ENCODE measurements around the gene XPO5.
A peak's percentile ranks its signal among the peaks of the same experiment; 100 is the strongest.
"Not testable (repeated sequence)": the region's sequence is repeated elsewhere in the genome, so short reads cannot be mapped to it uniquely, and the experiment has no call there.

The XPO5 gene

DNA sequence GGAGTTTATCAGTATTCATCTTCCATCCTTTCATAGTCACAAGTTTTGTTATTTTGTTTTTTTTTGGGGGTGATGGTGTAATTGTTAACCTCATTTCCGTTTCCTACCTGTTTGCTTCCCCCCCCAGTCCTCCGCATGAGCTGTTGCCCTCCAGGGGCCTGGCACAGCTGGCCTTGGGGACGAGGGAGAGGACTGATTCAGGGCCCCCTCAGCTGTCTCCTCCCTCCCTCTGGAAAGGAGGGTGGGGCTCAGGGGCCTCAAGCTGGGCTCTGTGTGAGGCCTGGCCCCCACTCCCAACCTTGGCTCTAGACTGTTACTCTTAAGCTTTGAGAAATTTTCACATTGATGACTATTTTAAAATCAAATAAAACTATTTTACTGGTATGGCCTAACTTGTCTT is 69.7 kb downstream of the XPO5 start:
- H3K4me1 Mint-ChIP-seq (ENCODE audit: low read depth) = peaks cover 10% of the 10 kb centered on the region
- no peak overlapping the region for H3K4me3 Mint-ChIP-seq
- no peak for DNase-seq (ENCODE audit: low spot score)
- peaks cover 22% of the 10 kb centered on the region for H3K36me3 Mint-ChIP-seq (ENCODE audit: low read depth)
- no peaks in the 10 kb centered on the region for H3K9me3 Mint-ChIP-seq
- peak overlapping the region; percentile 14 for H3K27ac Mint-ChIP-seq
- peaks cover 19% of the 10 kb centered on the region for H3K27me3 Mint-ChIP-seq (ENCODE audit: low read depth)

DNA sequence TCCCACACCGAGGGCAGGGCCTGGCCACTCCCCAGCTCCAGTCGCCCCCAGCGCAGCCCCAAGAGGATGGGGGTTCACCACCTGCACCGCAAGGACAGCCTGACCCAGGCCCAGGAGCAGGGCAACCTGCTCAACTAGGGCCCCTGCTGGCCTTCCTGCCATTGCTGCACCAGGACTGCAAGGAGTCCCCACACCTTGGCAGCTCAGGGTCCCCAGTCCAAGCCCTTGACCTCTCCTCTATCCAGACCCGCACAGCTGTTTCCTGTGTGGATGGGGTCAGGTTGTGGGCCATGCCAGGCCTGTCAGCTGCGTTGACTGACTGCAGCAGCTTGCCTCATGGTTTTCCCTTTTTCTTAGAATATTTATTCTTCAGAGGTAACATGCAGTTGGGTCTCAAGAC is 70.1 kb downstream of the XPO5 start:
- H3K27ac Mint-ChIP-seq = no peak overlapping the region
- no peak for DNase-seq (ENCODE audit: low spot score)
- H3K36me3 Mint-ChIP-seq (ENCODE audit: low read depth) = peaks cover 19% of the 10 kb centered on the region
- no peak overlapping the region for H3K4me3 Mint-ChIP-seq
- no peaks in the 10 kb centered on the region for H3K9me3 Mint-ChIP-seq
- peaks cover 19% of the 10 kb centered on the region for H3K27me3 Mint-ChIP-seq (ENCODE audit: low read depth)
- peaks cover 10% of the 10 kb centered on the region for H3K4me1 Mint-ChIP-seq (ENCODE audit: low read depth)

DNA sequence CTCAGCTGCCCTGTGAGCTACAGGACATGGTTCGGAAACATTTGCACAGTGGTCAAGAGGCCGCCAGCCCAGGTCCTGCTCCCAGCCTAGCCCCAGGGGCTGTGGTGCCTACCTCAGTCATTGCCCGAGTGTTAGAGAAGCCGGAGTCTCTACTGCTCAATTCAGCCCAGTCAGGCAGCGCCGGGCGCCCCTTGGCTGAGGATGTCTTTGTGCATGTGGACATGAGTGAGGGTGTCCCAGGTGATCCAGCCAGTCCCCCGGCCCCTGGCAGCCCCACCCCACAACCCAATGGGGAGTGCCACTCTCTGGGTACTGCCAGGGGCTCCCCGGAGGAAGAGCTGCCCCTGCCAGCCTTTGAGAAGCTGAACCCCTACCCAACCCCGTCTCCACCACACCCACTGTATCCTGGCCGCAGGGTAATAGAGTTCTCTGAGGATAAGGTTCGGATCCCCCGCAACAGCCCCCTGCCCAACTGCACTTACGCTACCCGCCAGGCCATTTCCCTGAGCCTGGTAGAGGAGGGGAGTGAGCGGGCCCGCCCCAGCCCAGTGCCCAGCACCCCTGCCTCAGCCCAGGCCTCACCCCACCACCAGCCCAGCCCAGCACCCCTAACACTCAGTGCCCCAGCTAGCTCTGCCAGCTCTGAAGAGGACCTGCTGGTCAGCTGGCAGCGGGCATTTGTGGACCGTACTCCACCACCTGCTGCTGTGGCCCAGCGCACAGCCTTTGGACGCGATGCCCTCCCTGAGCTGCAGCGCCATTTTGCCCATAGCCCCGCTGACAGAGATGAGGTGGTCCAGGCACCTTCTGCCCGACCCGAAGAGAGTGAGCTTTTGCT is 70.9 kb downstream of the XPO5 start:
- H3K36me3 Mint-ChIP-seq (ENCODE audit: low read depth) = peaks cover 19% of the 10 kb centered on the region
- H3K27me3 Mint-ChIP-seq (ENCODE audit: low read depth) = peaks cover 19% of the 10 kb centered on the region

DNA sequence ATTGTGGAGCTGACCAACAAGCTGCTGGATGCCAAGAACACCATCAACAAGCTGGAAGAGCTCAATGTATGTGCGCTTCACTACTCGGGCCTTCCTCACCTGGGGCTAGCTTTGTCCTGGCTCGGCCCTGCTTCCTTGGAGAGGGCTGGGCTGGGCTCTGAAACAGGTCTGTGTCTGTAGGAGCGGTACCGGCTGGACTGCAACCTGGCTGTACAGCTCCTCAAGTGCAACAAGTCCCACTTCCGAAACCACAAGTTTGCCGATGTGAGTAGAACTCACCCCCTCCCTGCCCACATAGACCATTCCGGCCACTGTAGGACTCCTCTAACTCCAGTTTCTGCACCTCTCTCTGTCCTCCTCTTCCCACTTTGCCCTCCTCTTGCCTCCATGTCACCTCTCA is 72.4 kb downstream of the XPO5 start:
- no peak overlapping the region for H3K27ac Mint-ChIP-seq
- peaks cover 21% of the 10 kb centered on the region for H3K36me3 Mint-ChIP-seq (ENCODE audit: low read depth)
- DNase-seq (ENCODE audit: low spot score) = no peak
- peaks cover 10% of the 10 kb centered on the region for H3K27me3 Mint-ChIP-seq (ENCODE audit: low read depth)
- H3K4me1 Mint-ChIP-seq (ENCODE audit: low read depth) = peaks cover 3% of the 10 kb centered on the region
- H3K9me3 Mint-ChIP-seq = no peaks in the 10 kb centered on the region
- no peak overlapping the region for H3K4me3 Mint-ChIP-seq

More for the DNA sequence above, 70.9 kb downstream of the XPO5 start:
- DNase-seq (ENCODE audit: low spot score) = no peak
- H3K4me1 Mint-ChIP-seq (ENCODE audit: low read depth) = peaks cover 10% of the 10 kb centered on the region
- H3K4me3 Mint-ChIP-seq = no peak overlapping the region
- no peaks in the 10 kb centered on the region for H3K9me3 Mint-ChIP-seq
- H3K27ac Mint-ChIP-seq = no peak overlapping the region

DNA sequence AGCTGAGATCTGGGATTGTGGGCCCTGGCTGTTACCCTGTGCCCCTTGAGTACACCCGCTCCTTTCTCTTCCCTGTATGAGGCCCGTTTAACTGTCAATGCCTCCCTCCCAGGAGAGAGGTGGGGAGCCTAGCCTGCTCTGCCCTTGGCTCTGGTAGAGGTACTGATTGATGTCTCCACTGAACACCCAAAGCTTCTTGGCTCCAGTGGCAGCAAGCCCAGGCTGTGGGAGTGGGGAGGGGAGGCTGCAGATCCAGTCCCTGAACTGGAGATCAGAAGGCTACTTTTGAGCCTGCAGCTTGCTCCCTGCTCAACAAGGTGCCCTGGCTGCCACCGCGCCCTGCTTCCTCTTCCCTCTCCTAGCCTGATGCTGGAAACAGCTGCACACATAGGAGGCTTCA is 73.2 kb downstream of the XPO5 start:
- Mint-ChIP-seq H3K4me1 (ENCODE audit: low read depth) (peaks cover 3% of the 10 kb centered on the region), H3K36me3 (ENCODE audit: low read depth) (peaks cover 21% of the 10 kb centered on the region)

DNA sequence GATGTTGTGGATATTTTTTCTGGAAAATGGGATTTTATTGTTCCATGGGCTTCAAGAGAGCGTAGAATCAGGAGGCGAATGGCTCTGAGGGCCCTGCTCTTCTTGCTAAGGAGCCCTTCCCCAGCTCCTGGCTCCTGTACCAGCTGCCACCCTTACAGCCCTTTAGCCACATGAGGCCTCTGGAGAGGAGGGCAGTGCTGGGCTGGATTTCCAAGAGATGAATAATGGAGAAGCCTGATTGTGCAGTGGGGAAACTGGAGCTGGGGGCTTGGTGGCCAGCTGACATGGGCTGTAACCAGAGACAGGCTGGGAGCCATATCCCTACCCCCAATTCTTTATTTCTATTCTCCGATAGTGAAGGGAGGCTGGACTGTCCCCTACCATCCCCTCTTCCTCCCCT is 74.9 kb downstream of the XPO5 start:
- H3K4me3 Mint-ChIP-seq = no peak overlapping the region
- H3K27ac Mint-ChIP-seq = no peak overlapping the region
- no peak for DNase-seq (ENCODE audit: low spot score)
- H3K4me1 Mint-ChIP-seq (ENCODE audit: low read depth) = no peaks in the 10 kb centered on the region
- H3K27me3 Mint-ChIP-seq (ENCODE audit: low read depth) = no peaks in the 10 kb centered on the region
- H3K9me3 Mint-ChIP-seq = no peaks in the 10 kb centered on the region
- peaks cover 16% of the 10 kb centered on the region for H3K36me3 Mint-ChIP-seq (ENCODE audit: low read depth)

More for the DNA sequence above, 73.2 kb downstream of the XPO5 start:
- Mint-ChIP-seq H3K4me3 (no peak overlapping the region), H3K9me3 (no peaks in the 10 kb centered on the region), H3K27ac (no peak overlapping the region), H3K27me3 (ENCODE audit: low read depth) (peaks cover 3% of the 10 kb centered on the region)
- no peak for DNase-seq (ENCODE audit: low spot score)

DNA sequence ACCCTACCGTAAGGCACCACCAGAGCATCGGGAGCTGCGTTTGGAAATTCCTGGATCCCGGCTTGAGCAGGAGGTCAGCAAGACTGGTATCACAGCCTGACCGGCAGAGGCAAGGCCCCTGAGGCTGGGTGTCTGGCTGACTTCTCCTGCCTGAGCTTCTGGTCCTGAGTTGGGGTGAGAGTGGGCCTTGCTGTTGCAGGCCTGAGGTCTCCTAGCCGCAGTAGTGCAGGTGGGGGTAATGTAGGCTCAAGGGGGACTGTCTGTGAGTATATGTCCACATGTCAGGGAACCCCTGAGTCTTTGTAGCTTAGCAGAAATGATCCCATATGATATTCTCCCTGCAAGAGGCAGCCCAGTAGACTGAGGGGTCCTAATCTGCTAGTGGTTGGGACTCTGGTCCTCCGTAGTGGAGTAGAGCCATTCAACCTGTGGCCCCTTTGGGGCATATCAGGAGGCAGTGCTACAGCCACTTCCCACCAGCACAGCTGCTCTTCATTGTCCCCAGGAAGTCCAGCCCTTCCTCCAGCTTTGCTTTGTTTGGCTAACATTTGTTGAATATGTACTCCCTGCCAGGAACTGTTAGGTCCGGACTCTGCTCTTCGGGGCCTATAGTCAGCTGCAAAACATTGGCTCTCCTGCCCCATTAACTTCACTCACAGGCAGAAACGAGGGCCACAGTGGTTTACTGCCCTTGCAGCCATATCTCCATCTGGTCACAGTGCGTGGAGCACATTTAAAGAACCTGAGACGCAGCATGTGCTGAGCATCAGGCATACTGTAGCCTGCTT is 76.6 kb downstream of the XPO5 start:
- H3K27ac Mint-ChIP-seq = no peak overlapping the region
- no peaks in the 10 kb centered on the region for H3K9me3 Mint-ChIP-seq
- peaks cover 6% of the 10 kb centered on the region for H3K4me1 Mint-ChIP-seq (ENCODE audit: low read depth)
- H3K27me3 Mint-ChIP-seq (ENCODE audit: low read depth) = no peaks in the 10 kb centered on the region
- no peak overlapping the region for H3K4me3 Mint-ChIP-seq
- peaks cover 12% of the 10 kb centered on the region for H3K36me3 Mint-ChIP-seq (ENCODE audit: low read depth)
- no peak for DNase-seq (ENCODE audit: low spot score)

DNA sequence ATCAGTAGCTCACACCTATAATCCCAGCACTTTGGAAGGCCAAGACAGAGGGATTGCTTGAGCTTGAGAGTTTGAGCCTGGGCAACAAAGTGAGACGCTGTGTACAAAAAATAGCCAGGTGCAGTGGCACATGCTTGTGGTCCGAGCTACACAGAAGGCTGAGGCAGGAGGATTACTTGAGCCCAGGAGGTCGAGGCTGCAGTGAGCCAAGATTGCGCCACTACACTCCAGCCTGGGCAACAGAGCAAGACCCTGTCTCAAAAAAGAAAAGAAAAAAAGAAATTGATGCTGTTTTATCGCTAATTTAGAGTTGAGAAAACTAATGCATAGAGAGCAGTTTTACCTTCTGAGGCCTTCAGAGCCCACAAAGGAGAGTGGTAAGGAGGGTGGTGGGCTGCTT is 77.5 kb downstream of the XPO5 start:
- H3K27ac Mint-ChIP-seq = not testable (repeated sequence)

DNA sequence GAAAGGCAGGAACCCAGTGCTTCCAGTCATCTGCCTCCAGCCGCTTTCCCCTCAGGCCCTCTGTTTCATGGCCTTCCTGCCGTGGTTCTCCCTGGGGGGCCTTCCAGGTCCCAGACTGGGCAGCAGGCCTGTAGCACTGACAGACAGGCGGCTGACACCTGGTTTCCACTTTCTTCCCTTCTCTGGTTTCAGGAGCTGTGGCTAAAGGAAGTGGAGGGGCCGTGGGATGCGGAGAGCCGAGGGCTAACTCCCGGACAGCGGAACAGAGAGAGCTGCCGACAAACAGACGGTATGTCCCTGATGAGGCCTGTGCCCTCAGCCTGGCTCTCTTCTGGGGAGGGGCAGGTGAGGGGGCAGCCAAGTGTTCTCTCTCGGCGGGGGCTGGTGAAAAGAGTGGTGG is 78.1 kb downstream of the XPO5 start:
- Mint-ChIP-seq H3K9me3 (no peaks in the 10 kb centered on the region), H3K4me3 (no peak overlapping the region), H3K4me1 (ENCODE audit: low read depth) (peaks cover 6% of the 10 kb centered on the region), H3K27me3 (ENCODE audit: low read depth) (no peaks in the 10 kb centered on the region), H3K27ac (no peak overlapping the region), H3K36me3 (ENCODE audit: low read depth) (peaks cover 8% of the 10 kb centered on the region)
- no peak for DNase-seq (ENCODE audit: low spot score)

More for the DNA sequence above, 77.5 kb downstream of the XPO5 start:
- H3K9me3 Mint-ChIP-seq; H3K4me3 Mint-ChIP-seq; H3K27me3 Mint-ChIP-seq (ENCODE audit: low read depth); H3K36me3 Mint-ChIP-seq (ENCODE audit: low read depth); H3K4me1 Mint-ChIP-seq (ENCODE audit: low read depth); DNase-seq (ENCODE audit: low spot score): not testable (repeated sequence)

DNA sequence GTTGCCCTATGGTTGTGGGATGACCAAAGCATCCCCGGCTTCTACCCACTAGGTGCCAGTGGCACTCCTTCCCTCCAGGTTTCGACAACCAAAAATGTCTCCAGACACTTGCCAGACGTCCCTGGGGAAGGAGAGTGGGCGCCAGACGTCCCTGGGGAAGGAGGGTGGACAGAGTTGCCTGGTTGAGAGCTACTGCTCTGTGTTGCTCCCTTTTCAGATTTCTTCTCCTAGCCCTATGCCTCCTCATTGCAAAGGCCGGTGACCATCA is 78.8 kb downstream of the XPO5 start:
- no peak for DNase-seq (ENCODE audit: low spot score)
- H3K27me3 Mint-ChIP-seq (ENCODE audit: low read depth) = no peaks in the 10 kb centered on the region
- H3K4me1 Mint-ChIP-seq (ENCODE audit: low read depth) = peaks cover 6% of the 10 kb centered on the region
- H3K9me3 Mint-ChIP-seq = no peaks in the 10 kb centered on the region
- H3K4me3 Mint-ChIP-seq = no peak overlapping the region
- H3K36me3 Mint-ChIP-seq (ENCODE audit: low read depth) = peaks cover 8% of the 10 kb centered on the region
- H3K27ac Mint-ChIP-seq = no peak overlapping the region

DNA sequence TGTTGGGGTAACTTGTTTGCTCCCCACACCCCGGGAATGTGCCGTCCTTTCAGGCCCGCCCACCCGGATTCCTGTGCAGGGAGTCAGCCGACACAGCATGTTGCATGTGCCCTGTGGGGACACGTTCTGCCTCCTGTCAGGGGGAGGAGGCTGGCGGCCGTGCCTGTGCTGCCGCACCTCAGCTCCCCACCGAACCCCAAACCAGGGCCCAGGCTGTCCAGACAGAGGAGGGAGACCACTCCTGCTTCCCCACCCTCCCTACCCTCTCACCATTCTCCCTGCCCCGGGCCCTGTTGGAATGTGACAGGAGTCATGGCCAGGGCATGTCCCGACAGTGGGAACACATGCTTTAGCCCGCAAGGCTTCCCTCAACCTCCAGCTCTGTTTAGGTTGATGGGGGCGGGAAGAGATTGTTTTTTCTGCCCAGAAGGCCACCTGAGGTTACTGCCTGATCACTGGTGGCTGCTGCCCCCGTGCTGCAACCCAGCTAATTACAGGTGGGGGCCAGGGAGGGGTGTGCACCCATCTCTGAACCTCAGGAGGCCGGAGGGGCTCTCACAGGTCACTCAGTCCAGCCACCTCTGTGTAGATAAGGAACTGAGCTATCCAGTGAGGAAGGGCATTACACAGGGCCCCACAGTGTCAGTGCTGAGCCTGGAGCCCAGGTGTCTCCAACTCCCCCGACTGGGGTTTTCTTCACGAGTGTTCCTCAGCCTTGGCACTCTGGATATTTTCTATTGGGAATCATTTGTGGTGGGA is 79.3 kb downstream of the XPO5 start:
- no peaks in the 10 kb centered on the region for H3K9me3 Mint-ChIP-seq
- DNase-seq (ENCODE audit: low spot score) = no peak
- H3K27ac Mint-ChIP-seq = no peak overlapping the region
- peaks cover 6% of the 10 kb centered on the region for H3K4me1 Mint-ChIP-seq (ENCODE audit: low read depth)
- H3K36me3 Mint-ChIP-seq (ENCODE audit: low read depth) = peaks cover 8% of the 10 kb centered on the region
- no peak overlapping the region for H3K4me3 Mint-ChIP-seq
- H3K27me3 Mint-ChIP-seq (ENCODE audit: low read depth) = no peaks in the 10 kb centered on the region

DNA sequence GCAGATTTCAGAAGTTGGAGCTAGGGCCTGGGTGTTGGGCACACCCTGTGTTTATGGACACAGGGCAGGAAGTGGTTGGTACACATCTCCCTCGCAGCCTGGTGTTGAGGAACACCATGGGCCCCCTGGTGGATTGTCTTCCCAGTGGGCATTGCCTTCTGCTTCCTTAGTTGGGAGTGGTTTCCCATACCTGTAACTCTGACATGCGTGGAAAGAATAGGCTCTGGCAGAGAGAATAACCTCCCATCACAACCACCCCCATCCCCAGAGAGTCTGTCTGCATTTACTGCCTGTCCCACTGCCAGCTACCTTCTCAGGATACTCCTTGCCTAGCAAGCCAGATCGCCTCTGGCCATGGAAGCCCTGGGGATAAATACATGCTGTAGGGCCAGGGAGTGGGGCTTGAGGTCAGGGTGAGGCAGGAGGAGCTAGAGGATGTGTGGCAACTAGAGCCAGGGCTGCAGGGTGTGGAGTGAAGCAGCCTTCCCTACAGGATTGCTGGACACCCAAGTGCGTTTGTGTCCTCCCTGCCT is 80.4 kb downstream of the XPO5 start:
- Mint-ChIP-seq H3K27ac (peak overlapping the region; percentile 66), H3K4me1 (ENCODE audit: low read depth) (peaks cover 6% of the 10 kb centered on the region), H3K27me3 (ENCODE audit: low read depth) (no peaks in the 10 kb centered on the region), H3K9me3 (no peaks in the 10 kb centered on the region), H3K4me3 (no peak overlapping the region), H3K36me3 (ENCODE audit: low read depth) (peaks cover 5% of the 10 kb centered on the region)
- no peak for DNase-seq (ENCODE audit: low spot score)

DNA sequence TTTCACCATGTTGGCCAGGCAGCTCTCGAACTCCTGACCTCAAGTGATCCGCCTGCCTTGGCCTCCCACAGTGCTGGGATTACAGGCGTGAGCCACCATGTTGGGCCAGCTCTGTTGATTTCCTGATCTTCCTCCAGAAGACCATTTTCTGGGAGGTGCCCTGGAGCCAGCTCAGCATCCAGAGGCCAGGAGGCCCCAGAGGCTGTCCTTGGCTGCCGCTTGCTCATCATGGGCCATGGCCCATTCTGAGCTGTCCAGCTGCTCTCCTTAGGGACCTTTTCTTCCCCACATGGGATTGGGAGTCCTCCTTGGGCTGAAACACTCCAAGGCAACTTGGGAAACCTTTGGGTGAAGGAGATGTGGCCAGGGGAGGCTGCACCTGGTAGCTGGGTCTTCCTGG is 81.1 kb downstream of the XPO5 start:
- DNase-seq (ENCODE audit: low spot score) = no peak
- H3K27ac Mint-ChIP-seq = no peak overlapping the region
- no peaks in the 10 kb centered on the region for H3K27me3 Mint-ChIP-seq (ENCODE audit: low read depth)
- H3K36me3 Mint-ChIP-seq (ENCODE audit: low read depth) = peaks cover 5% of the 10 kb centered on the region
- H3K4me3 Mint-ChIP-seq = no peak overlapping the region
- H3K9me3 Mint-ChIP-seq = no peaks in the 10 kb centered on the region
- H3K4me1 Mint-ChIP-seq (ENCODE audit: low read depth) = peaks cover 6% of the 10 kb centered on the region

DNA sequence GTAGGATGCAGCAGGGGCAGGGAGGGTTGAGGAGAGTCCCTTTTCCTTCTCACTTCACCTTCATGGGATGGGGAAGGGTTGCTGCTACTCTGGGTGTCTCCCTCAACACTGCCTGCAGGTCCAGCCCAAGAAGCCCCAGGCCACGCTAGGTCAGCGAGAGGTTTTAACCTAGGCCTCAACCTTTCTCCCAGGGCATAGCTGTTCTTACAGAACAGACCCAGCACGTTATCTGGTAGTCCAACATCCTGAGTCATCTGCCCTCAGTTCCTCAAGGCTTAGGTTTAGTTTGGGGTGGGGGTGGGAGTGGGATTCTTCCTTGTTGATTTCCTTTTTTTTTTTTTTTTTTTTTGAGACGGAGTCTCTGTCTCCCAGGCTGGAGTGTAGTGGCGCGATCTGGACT is 81.5 kb downstream of the XPO5 start:
- no peaks in the 10 kb centered on the region for H3K9me3 Mint-ChIP-seq
- H3K27ac Mint-ChIP-seq = peak overlapping the region; percentile 17

More for the DNA sequence above, 81.5 kb downstream of the XPO5 start:
- no peak for DNase-seq (ENCODE audit: low spot score)
- no peak overlapping the region for H3K4me3 Mint-ChIP-seq
- no peaks in the 10 kb centered on the region for H3K27me3 Mint-ChIP-seq (ENCODE audit: low read depth)
- peaks cover 1% of the 10 kb centered on the region for H3K36me3 Mint-ChIP-seq (ENCODE audit: low read depth)
- H3K4me1 Mint-ChIP-seq (ENCODE audit: low read depth) = peaks cover 6% of the 10 kb centered on the region
